Activated CD4-positive, alpha-beta T cell treated with anti-CD3 and anti-CD28 coated beads, Interleukin-10, Interleukin-2, amounts not matched to agents 100 ng/mL and 50 ng/mL, durations not matched to agents 16 hours and 8 hours (primary cell): ENCODE data around the gene TMEM184C.

ENCODE experiments used
- DNase-seq: peaks from one replicate; pipeline ENCODE4 v3.0.0-alpha.2; 2020

TMEM184C gene

DNA sequence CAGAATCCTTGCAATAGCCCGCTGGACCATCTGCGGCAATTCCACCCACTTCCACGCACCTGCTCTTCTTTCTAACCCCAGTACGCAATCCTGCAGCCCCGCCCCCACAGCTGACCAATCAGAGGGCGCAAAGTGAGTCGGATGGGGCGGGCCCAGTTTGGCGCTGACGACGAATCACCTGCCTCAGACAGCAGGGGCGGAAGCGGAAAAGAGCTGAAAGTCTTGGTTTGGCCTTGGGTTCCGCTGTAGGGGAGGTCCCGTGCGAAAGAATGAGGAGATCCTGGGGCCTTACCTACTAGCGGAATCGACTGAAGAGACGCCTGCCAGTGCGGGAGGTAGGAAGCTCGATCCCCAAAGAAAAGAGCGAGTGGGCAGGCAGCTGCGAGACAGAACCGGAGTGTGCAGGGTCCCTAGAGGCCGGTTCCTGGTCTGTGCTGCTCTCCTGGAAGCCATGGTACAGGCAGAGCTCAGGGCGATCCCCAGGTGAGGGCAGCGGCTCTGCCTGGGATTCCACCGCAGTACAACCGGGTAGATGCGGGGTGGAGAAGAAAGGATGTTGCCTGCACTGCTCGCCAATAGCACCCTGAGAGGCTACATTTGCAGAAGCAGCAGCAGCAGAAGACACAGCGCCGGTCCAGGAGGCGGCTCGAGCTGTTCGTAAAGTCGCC is at the start of gene TMEM184C:
Gene TMEM184C (plus strand): TSS at position 225 of the 668 bp plus-strand sequence. CDS start 560 bp downstream, outside the sequence.
- DNase-seq: peak; percentile 98

DNA sequence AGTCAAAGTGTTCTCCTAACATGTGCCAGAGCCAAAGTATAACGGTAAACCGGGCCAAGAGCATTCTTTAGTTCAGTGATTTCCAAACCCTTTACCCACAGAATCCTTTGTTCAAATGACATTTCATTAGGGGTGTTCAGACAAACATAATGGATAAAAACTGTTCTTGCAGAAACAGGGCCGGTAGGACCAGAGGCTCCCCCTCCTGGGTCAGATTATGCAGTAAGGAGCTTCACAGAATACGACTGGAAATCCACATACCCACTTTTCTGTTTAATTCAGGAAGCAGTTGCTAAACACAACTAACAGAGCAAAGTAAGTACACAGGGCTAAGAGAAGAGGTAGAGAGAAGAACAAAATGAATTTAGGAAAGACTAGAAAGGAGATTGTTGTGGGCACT is 46.6 kb upstream of the TMEM184C start:
- DNase-seq: no peak

DNA sequence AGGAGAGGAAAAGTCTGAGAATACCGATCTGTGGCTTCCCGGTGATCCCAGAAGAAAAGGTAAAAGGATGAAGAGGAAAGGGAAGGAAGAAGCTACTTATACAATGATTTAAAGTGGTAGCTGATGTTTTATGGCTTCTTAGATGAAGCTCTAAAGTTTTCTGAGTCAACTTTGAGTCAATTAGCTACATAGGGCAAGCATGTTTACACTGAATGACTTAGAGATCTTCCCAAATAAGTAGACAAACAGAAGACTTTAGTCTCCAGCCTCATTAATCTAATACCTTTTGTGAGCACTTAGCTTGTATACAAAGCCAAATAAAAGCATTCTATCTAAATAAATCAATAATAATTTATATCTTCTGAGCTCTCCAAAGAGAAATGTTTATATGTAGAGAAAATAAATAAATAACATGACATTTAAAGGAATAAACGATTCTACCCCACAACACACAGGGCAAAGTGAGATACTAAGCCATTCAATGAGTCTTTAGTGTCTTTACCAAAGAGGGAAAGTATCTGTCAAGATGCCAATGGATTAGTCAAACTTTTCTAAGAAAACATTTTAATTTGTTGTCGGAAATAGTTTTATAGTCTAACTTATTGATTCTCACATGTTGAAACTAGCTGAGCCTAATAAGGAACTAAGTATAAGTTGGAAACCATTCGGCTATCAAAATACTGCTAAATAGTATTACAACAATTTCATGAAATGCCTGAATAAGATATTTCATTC is 46.0 kb upstream of the TMEM184C start:
- DNase-seq: no peak

DNA sequence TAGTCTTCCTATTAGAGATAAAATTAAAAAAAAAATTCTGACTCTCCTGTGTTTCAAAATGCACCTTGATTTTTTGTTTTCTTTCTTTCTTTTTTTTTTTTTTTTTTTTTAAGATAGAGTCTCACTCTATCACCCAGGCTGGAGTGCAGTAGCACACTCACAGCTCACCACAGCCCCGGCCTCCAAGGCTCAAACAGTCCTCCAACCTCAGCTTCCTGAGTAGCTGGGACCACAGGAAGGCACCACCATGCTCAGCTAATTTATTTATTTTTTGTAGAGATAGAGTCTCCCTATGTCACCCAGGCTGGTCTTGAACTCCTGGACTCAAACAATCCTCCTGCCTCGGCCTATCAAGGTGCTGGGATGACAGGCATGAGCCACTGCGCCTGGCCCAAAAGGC is 41.1 kb upstream of the TMEM184C start:
- no peak for DNase-seq

DNA sequence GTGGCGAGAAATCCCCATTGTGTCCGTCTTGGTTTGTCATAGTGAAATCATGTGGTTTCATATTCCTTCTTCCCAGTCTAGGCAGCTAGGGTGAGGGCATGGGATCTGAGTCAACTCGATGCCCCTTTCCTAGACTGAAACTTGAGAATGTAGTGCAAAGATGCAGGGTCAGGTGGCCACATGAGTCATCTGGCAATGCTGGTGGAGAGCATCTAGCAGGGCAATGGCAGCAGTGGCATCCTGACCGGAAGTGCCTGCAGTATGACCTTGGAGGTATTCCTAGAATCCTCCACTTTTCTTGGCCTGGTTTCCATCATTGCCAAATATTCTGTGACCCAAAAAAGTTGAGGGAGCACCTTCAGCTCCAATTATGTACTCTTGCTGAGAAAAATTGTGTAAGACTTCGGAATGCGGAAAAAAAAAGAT is 39.1 kb upstream of the TMEM184C start:
- peak; percentile 14 for DNase-seq

DNA sequence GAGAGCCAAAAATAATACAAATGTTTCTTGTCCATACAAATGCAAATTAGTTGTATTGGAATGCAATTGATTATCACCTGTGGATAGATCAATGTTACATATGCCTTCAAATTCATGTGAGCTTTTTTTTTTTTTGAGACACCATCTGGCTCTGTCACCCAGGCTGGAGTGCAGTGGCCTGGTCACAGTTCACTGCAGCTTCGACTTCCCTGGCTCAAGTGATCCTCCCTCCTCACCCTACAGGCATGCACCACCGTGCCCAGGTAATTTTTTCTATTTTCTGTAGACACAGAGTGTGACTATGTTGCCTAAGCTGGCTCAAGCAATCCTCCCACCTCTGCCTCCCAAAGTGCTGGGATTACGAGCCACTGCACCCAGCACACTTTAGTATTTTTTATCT is 38.6 kb upstream of the TMEM184C start:
- no peak for DNase-seq

DNA sequence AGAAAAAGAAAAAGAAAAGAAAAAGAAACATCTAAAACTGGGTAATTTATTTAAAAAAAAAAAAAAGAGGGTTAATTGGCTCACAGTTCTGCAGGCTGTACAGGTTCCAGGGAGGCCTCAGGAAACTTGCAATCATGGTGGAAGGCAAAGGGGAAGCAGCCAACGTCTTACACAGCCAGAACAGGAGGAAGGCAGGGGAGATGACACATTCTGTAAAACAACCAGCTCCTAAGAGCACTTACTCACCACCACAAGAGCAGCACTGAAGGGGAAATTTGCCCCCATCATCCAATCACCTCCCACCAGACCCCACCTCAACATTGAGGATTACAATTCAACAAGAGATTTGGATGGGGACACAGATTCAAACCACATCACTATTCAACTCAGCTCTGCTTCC is 36.8 kb upstream of the TMEM184C start:
- DNase-seq: no peak

DNA sequence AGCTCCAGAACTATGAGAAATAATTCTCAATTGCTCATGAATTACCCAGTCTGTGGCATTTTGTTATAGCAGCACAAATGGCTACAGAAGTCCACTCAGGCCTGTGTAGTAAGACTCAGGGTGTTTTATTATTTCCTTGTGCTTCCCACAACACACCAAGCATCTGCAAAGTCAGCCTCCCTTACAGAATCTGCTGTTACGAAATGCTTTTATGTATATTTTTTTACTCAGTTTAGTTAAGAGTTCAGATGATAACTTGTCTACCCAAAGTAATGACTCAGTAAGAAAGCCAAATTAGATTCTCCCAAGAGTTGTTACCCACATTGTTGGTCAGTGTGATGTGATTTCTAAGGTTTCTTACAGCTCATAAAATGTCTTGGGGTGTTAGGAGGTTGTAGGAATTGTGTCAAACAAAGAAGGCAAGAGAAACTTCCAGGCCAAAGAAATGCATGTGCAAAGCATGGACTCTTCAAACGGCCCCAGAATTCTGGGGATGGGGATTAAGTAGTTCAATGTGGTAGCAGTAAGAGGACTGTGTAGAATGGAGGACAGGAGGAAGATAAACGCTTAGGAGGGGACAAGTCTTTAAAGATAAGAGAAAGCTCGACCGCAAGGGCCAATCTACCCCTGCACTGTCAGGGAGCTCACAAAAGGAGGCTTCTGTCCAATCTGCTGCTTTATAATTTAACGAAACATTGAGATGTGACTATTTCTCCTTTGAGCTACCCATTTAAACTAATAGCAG is 35.4 kb upstream of the TMEM184C start:
- no peak for DNase-seq

DNA sequence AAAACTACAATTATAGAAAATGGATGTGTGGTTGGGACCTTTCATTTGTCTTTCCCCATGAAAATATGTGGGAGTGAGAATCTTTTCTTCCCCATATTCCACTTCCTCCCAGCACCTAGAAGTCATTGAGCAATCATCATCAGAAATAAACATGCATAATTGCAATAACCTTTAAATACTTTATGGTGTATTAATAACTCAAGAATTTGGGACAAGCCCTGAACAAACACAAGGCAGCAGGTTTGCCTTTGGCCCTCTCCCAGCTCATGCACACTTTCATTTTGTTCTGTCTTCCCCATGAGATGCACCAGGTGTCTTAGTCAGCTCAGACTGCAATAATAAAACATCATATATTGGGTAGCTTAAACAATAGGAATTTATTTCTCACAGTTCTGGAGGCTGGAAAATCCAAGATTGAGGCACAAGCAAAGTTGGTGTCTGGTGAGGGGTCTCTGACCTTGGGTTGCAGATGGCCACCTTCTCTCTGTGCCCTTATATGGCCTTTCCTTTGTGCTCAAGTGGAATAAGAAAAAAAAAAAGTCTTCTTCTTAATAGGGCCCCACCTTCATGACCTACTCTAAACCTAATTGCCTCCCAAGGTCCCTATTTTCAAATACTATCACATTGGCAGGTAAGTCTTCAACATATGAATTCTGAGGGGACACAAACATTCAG is 34.7 kb upstream of the TMEM184C start:
- no peak for DNase-seq

DNA sequence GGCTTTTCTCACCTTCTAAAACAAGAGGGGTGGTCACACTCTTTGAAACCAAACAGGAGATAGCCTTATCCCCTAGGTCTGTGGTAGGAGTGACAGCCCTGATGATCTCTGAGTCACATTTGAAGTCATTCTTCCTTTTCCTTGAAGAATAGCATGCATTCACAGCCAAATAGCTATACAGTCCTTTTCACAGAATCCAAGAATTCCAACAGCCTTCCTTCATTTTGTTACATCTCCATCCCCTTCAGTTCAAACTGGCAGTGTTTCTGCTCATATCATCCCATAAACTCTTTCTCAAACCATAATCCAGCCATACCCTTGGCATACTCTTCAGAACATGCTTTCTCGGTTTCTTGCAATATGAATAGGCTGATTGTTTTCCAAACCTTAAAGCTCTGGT is 33.3 kb upstream of the TMEM184C start:
- no peak for DNase-seq

DNA sequence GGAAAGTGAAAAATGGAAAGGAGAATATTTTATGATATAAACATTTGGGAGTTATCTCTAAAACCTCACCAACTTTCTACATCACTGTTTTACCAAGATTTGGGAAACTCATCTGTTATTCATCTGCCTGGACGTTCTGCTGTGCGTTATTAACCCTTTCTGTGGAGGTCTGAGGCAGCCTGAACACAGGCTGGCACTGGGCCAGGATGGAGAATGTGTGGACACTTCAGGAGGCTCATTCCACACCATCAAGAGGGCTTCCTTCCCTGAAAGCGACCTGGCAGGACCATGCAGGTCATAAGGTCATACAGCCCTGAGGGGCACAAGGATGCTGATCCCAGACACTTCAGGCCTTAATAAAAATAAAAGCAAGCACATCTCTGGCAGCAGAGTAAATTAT is 31.2 kb upstream of the TMEM184C start:
- DNase-seq: no peak

DNA sequence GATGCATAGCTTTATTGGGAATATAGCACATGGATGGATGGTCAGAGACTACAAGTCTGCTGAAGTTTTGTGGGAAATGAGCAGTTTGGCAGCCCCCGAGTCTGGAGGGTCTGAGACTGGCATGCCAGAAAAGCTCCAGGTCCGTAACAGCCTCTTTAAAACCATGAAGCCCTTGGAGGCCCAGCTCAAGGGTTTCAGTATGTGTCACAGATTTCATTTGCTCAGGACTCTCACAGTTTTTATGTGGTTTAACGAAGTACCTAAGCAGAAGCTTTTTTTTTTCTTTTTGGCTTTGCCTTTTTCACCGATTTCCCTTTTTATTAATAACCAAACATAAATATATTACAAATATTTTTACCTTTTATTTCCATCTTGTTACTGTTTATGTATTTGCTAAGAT is 30.6 kb upstream of the TMEM184C start:
- DNase-seq: peak; percentile 31

DNA sequence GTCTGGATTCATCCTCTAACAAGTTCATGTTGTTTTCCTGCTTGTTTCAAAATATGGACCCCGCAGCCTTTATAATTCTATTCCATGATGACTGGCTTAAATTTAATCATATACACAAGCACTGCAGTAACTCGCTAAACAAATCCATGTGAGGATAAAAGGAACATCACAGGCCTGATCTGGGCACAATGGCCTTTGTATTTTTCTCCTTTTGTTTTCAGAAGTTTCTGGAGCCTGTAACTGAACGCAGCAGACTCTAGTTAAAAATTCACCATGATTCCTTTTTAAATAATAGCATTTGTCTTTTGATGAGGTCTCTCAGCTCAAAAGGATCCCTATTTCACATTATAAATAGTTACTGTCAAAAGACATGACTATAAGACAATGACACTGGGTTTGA is 30.2 kb upstream of the TMEM184C start:
- DNase-seq: no peak

DNA sequence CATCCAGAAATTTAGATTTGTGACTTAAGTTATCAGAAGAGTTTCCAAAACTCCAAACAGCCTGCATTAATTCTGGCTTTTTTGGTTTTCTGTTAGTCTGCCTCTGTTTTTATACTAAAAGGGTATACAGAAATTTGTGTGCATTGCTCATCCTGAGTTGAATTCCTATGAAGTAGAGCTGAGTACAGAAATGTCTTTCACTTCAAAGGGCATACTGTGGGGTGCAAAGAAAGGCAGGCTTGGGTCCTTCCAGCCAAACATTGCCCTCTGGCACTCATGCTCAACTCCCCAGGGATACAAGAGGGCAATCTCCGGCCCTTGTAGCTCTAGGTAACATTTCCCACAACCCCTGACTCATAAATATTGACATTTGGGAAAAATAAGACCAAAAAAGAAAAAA is 27.6 kb upstream of the TMEM184C start:
- no peak for DNase-seq

DNA sequence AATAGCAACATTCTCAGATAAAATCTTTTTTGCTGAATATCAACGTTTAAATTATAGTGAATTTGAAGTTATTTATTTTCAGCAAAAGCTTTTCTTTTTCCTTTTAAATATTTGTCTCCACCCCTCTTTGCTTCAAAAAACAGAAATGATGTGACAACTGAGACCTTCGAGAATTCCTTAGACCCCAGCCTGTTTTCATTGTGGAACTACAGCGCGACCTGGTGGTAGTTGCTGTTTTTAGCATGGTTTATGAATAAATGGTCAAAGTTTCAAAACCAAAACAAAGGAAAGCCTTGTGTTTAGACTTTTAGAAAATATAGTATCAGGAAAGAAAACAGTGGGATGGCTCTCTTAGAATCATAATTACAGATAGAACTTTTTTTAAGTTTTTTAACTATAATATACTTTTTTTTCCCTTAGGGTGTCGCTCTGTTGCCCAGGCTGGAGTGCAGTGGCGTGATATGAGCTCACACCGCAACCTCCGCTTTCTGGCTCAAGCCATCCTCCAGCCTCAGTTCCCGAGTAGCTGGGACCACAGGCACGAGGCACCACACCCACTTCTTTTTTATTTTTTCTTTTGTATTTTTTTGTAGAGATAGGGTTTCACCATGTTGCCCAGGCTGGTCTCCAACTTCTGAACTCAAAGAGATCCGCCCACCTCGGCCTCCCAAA is 26.8 kb upstream of the TMEM184C start:
- peak; percentile 43 for DNase-seq

DNA sequence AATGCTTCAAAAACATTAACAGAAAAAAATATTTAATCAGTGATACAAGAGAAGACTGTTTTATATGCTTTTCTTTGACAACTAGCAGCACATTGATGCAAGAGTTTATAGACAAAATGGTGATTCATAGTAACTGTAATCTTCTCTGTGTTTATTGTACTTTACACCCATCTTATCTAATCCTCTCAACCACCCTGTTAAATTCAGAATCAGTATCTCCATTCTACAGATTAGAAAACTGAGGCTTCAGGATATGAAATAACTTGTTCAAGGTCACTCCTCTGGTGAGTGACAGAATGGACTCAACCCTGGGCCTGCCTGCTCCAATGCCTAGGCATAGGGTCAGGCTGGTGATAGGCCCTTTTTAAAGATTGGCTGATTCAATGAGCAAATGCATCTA is 26.1 kb upstream of the TMEM184C start:
- DNase-seq: no peak

DNA sequence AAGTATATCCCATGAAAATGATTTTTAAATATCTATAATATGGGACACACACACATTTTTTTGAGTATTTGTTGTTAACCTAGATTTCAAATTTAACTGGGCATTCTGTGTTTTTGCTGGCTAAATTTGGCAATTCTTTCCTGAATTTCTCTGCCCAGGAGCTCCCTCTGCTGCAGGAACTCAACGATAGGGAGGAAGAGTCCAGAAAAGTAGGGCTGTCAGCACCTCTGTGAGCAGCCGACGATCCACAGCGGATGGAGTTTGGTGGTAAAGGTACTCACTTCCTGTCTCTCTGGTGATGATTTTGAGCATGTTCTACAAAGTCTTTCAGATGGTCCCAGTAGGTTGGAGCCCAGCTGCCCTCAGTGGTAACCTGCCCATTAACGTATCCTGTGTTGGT is 23.1 kb upstream of the TMEM184C start:
- no peak for DNase-seq

DNA sequence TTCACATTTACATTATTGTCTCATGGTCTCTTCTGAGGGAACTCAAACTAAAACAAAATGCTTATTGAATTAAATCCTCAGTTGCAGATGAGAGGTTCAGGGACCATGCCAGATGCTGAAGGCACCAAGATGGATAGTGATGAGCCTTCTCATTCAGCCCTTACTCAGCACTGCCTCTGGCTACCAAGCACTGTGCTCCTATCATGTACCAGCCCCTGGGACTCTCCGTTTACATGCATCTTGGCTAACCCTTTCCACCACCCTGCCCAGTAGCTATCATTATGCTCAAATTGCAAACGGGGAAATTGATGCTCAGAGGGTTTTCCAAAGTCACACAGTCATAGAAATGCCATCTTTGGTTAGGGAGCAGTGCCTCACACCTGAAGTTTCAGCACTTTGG is 22.6 kb upstream of the TMEM184C start:
- no peak for DNase-seq

DNA sequence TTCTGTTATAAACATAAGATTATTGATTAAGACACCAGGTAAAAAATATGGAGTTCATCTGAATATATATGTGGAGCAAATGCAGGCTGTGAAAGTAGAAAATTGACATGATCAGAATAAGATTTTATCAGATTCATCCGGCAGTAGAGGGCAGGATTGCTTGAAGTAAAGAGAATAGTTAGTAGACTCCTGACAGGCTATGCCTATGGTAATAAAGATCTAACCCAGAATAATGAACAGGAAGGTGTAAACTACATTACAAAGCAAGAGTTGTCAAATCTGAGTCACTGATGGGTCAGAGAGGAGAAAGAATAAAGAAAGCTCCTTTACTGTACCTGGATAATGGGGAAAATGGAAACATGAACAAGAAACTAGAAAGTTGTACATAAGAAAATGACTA is 20.8 kb upstream of the TMEM184C start:
- DNase-seq: no peak

DNA sequence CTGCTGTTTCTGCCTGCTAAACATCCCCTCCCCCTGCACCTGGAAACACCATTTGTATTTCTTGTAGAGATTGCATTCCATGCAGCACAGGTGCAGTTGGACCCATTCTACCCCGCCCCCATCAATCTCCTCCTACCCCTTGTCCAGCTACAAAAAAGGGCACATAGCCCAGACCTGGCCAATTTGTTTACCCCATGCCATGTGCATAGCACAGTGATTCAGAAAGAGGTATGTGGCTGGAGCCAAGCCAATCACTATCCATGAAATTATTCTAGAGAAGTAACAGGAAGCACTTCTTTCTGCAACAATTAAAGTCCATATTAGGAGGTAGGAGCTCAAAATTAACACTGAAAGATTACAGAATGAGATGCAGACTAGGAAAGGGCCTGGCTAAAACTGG is 20.2 kb upstream of the TMEM184C start:
- DNase-seq: no peak

DNA sequence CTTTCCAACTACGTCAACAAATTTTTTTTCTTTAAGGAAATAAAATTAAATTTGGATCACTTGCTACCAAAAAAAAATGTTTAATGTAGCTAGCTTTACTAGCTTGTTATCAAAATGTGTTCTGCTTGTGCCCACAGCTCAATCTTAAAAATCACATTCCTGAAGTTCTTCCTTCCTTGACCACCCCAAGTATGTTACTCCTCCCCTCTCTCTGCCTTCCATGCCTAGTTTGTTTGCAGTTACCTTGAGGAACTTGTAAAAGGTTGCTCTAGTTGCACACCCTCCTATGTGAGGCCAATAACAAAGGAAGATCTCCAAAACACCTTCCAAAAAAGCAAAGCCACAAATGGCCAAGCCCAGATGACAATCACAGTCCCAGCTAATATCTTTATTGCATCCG is 19.6 kb upstream of the TMEM184C start:
- no peak for DNase-seq

DNA sequence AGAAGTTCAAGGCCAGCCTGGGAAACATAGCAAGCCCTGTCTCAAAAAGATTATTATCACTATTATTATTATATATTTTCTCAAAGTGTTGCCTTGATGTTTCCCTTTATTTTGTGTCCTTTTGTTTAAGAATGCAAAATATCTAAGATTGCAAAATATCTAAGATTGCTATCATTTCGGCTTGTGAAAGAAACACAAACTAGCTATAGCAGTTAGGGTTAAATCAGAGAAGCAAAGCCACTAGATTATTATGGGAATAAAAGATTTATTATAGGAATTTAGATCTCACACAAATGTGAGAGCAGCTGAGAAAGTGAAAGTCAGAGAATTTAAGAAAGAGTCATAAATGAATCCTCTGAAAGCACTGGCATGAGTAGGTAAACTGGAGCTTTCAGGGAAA is 18.0 kb upstream of the TMEM184C start:
- no peak for DNase-seq

DNA sequence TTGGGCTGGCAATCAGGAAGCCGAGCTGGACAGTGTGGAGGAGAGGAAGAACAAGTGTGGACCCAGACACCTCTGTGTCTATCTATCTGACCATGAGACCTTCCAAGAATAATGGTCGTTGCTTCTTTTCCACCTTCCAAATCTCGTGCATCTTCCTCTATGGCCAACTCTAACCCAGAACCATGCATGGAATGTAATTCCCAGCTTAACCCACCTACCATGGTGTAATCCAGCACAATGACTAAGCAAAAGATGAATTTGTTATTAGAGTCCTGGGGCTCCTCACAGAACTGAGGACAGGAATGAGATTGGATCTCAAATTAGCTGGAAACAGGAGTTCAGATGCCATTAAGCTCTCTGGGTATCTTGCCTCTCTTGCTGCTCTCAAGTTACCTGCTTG is 17.4 kb upstream of the TMEM184C start:
- no peak for DNase-seq
